ENCODE data around the gene PCNT.

DNA sequence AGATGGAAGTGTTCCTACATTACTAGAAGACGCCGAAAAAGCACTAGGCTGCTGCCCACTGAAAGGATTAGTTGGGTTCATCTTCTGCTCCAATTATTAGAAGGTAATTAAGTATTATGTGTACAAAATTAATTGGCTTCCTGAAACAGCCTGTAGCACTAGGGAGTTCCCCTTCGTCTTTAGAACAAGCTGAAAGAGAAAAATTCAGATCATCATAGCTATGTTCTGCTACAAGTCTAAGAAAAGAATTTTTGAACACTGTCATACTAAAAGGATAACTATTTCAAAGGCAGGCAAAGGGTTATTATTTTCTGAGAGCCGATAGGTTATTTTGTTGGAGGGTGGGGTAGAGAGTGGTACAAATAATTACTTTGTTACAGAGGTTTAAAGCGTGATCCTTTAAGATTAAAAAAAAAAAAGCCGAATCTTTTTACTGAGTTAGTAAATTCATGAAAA lies 38.7 kb upstream of the PCNT start, which contains the start of gene MCM3AP:
- TF ChIP-seq, protein P1, sequence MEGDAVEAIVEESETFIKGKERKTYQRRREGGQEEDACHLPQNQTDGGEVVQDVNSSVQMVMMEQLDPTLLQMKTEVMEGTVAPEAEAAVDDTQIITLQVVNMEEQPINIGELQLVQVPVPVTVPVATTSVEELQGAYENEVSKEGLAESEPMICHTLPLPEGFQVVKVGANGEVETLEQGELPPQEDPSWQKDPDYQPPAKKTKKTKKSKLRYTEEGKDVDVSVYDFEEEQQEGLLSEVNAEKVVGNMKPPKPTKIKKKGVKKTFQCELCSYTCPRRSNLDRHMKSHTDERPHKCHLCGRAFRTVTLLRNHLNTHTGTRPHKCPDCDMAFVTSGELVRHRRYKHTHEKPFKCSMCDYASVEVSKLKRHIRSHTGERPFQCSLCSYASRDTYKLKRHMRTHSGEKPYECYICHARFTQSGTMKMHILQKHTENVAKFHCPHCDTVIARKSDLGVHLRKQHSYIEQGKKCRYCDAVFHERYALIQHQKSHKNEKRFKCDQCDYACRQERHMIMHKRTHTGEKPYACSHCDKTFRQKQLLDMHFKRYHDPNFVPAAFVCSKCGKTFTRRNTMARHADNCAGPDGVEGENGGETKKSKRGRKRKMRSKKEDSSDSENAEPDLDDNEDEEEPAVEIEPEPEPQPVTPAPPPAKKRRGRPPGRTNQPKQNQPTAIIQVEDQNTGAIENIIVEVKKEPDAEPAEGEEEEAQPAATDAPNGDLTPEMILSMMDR (IDR thresholded peaks at IDR 0.05 in 4 of 5, conservative IDR thresholded peaks at IDR 0.05 in 1 of 5): no peak
- no peak for TF ChIP-seq POLR2A (IDR thresholded peaks at IDR 0.05)
